Mesodermal cell (in vitro differentiated cells): ENCODE measurements around the gene MPZL2. TPM values are rescaled to one million over a fixed set of nuclear protein-coding genes. Genes with fewer than 3 reads are reported as not detected.
"Not testable (repeated sequence)": the region's sequence is repeated elsewhere in the genome, so short reads cannot be mapped to it uniquely, and the experiment has no call there.

Source experiments
- H3K27ac ChIP-seq: 2 replicates; pipeline ENCODE4 v1.7.0; 2013; ENCODE audit warnings: mild to moderate bottlenecking, low read depth, low read length, moderate library complexity; ENCODE audit not compliant: severe bottlenecking
- H3K36me3 ChIP-seq: 2 replicates; pipeline ENCODE4 v1.7.1; 2013; ENCODE audit warnings: mild to moderate bottlenecking, low read length, moderate library complexity; ENCODE audit not compliant: control insufficient read depth, insufficient read depth
- H3K4me1 ChIP-seq: one replicate; pipeline ENCODE4 v1.7.1; 2013; ENCODE audit warnings: mild to moderate bottlenecking, low read length; ENCODE audit not compliant: insufficient read depth, control insufficient read depth, poor library complexity, severe bottlenecking
- H3K4me3 ChIP-seq: 2 replicates; pipeline ENCODE4 v1.7.0; 2013; ENCODE audit warnings: low read length, control low read depth, mild to moderate bottlenecking; ENCODE audit not compliant: insufficient read depth, poor library complexity, severe bottlenecking; ENCODE audit errors: extremely low read depth
- H3K9me3 ChIP-seq: 2 replicates; pipeline ENCODE4 v1.7.1; 2013; ENCODE audit warnings: mild to moderate bottlenecking, low read length, moderate library complexity; ENCODE audit not compliant: control insufficient read depth
- WGBS, 2 experiments: methylation state at CpG; one replicate each; pipeline ENCODE4 v1.1.5; 2013; ENCODE audit warnings: missing lambda C conversion rate in 2 of 2; ENCODE audit not compliant: insufficient coverage in 2 of 2; 5-methylcytosine and 5-hydroxymethylcytosine counted together
- polyA plus RNA-seq, 2 experiments: library from polyadenylated mRNA; stranded (reverse); fragments of 50-300 nt; gene quantifications; one replicate each; pipeline ENCODE4 v1.2.3, GENCODE V29; 2013

MPZL2 gene
- not detected for polyA plus RNA-seq (2013, experiment 1 of 2)
- polyA plus RNA-seq (2013, experiment 2 of 2), result 0.35 TPM

DNA sequence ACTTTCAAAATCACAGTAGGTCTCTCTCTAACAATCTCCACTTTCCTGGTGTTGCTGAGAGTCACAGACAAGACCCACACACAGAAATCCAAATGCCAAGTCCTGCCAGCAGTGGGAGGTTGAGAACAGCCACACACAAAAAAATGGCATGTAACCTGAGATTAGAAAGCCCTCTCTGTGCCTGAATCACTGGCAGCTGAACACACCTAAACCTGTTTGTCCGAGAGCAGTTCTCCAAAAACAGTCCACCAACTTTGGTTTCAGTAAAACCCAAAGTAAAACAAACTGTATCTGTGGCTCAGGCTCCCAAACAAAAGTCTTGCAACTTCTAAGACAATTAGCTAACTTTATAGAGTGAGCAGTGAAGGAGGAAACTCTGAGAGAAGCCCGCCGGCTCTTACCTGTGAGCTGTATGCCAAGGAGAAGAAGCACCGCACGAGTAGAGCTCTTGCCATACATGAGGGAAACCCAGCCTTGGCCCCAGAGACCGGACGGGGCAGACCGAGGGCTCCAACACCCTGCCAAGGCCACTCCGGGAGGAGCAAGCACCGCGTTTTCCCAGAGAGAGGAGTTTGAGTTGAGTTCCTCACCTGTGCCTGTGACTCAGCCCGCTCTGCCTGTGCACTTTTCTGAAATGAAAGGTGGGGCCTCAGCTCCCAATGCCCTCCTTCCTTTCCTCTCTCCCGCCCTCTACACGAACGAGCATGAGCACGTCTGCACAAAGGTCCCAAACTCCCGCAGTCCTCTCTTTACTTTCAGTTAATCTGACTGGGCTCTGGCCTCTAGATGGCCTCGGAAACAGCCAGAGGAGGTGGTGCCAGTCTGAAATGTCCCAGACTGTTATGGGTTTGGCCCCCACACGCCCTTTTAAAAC lies at the start of gene MPZL2:
MPZL2 (minus strand) TSS at position 603 of the 874 bp plus-strand sequence; CDS start at position 459, 144 bp downstream.
- 22 to 41% methylated on average over 13 to 18 of the region's 19 CpGs for WGBS, 2 experiments
- Histone ChIP-seq H3K4me1 (no peaks in the 10 kb centered on the region), H3K9me3 (no peaks in the 10 kb centered on the region), H3K4me3 (no peak within 1 kb of the TSS), H3K36me3 (no peaks in the 10 kb centered on the region), H3K27ac (no peak within 1 kb of the TSS)

DNA sequence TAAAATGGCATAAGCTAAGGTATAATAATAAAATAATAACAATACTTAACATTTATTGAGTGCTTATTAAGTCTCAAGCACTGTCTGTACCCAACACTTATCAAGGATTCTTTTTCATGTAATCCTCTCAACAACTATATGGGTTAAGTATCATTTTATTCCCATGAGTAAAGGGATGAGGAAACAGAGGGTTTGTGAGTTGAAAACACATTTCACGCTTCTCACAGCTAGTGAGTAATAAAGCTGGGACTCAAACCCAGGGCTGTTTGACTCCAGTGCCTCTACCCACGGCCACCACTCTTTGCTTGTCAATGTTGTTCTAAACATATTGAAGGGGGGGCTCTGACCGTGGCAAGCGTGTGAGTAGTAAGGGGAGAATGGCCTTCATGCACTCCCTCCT lies 49.1 kb upstream of the MPZL2 start:
- no peaks in the 10 kb centered on the region for H3K36me3 ChIP-seq
- no peak overlapping the region for H3K4me3 ChIP-seq
- H3K9me3 ChIP-seq, result no peaks in the 10 kb centered on the region
- WGBS, 2 experiments, result 100% methylated on average over 1 of the region's 4 CpGs
- H3K27ac ChIP-seq, result no peak overlapping the region
- peaks cover 12% of the 10 kb centered on the region for H3K4me1 ChIP-seq

GRCh38 chr11:118312328-118312727 lies 48.2 kb upstream of the MPZL2 start:
- H3K36me3 ChIP-seq, result no peaks in the 10 kb centered on the region
- 80 to 83% methylated on average over 1 of the region's 2 CpGs for WGBS, 2 experiments
- no peak overlapping the region for H3K4me3 ChIP-seq
- H3K27ac ChIP-seq, result no peak overlapping the region
- H3K4me1 ChIP-seq, result peaks cover 12% of the 10 kb centered on the region
- no peaks in the 10 kb centered on the region for H3K9me3 ChIP-seq

DNA sequence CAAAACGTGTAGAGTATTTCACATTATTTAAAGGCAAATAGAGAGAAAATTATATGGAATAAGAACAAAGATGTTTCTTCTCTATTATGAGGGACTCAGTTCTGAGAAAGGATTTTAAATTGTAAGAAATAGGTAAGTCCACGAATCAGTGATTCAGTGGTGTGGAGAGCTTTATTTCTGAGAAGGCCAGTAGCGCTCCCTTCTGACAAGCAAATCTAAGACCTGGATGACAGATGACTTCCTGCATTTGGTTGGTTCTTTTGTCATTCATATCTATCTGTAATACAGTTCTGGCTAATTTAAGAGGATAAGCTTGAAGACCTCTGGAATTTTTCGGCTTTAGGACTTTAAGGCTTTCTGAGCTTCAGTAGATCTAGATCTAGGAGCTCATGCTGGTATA lies 47.4 kb upstream of the MPZL2 start:
- 63 to 92% methylated on average over 1 to 2 of the region's 4 CpGs for WGBS, 2 experiments
- Histone ChIP-seq H3K4me1 (peaks cover 12% of the 10 kb centered on the region), H3K9me3 (no peaks in the 10 kb centered on the region), H3K4me3 (no peak overlapping the region), H3K27ac (no peak overlapping the region), H3K36me3 (no peaks in the 10 kb centered on the region)

DNA sequence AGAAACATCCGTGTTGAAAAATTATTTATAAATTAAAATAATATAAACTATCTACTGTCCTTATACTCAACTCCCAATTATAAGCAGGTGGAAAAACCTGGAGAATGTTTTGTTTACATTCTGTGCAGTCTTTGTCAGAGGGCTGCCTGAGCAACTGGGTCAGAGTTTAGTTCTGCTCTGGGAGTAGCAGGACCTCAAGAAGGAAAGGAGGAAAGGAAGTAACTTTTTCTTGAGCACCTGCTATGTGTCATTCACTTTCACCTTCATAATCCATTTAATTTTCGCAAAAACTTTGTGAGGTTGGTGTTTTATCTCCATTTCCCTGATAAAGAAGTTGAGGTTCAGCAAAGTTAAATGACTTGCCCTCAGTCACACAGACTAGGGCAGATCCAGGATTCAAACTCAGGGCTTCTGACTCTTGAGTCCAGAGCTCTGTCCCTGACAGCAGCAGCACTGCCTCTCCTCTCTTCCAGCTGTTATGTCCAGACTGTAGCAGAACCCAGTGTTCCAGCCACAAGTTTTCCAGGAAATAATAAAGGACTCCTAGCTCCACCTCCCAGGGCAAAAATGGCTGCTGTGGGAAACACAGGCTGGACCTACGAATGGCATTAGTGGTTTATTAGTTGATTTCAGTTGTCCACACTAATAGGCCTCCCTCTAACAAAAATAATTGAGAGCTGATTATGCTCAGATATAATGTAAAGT lies 46.8 kb upstream of the MPZL2 start:
- 80 to 83% methylated on average over 1 of the region's 3 CpGs for WGBS, 2 experiments
- no peak overlapping the region for H3K27ac ChIP-seq
- H3K4me1 ChIP-seq, result peaks cover 8% of the 10 kb centered on the region
- no peaks in the 10 kb centered on the region for H3K9me3 ChIP-seq
- no peaks in the 10 kb centered on the region for H3K36me3 ChIP-seq
- no peak overlapping the region for H3K4me3 ChIP-seq

DNA sequence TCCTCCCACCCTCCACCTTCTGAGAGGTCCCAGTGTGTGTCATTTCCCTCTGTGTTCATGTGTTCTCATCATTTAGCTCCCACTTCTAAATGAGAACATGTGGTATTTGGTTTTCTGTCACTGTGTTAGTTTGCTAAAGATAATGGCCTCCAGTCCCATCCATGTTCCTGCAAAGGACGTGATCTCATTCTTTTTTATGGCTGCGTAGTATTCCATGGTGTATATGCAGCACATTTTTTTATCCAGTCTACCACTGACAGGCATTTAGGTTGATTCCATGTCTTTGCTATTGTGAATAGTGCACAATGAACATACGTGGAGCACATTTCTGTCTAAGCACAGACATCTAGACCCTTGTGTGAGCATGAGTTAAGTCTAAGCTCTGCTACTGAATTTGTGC lies 46.2 kb upstream of the MPZL2 start:
- no peak overlapping the region for H3K27ac ChIP-seq
- H3K4me3 ChIP-seq, result no peak overlapping the region
- H3K36me3 ChIP-seq, result no peaks in the 10 kb centered on the region
- H3K4me1 ChIP-seq, result peaks cover 4% of the 10 kb centered on the region
- no peaks in the 10 kb centered on the region for H3K9me3 ChIP-seq
- 66 to 92% methylated on average over 2 of the region's 3 CpGs for whole genome bisulfite sequencing, 2 experiments

- not testable (repeated sequence) for H3K4me3 ChIP-seq, H3K36me3 ChIP-seq, H3K9me3 ChIP-seq, H3K27ac ChIP-seq, H3K4me1 ChIP-seq
- 73 to 94% methylated on average over 2 to 4 of the region's 5 CpGs for WGBS, 2 experiments
Measured at GRCh38 chr11:118308995-118309528, 45.0 kb upstream of the MPZL2 start.

- Histone ChIP-seq H3K27ac (no peak overlapping the region), H3K36me3 (no peaks in the 10 kb centered on the region), H3K9me3 (no peaks in the 10 kb centered on the region), H3K4me3 (no peak overlapping the region), H3K4me1 (no peaks in the 10 kb centered on the region)
- 90 to 100% methylated on average over 1 to 2 of the region's 2 CpGs for WGBS, 2 experiments
Measured at GRCh38 chr11:118306556-118306955, 42.5 kb upstream of the MPZL2 start.

GRCh38 chr11:118305726-118306125 lies 41.6 kb upstream of the MPZL2 start:
- H3K9me3 ChIP-seq, result no peaks in the 10 kb centered on the region
- 78 to 79% methylated on average over 8 of the region's 8 CpGs for WGBS, 2 experiments
- no peak overlapping the region for H3K27ac ChIP-seq
- no peak overlapping the region for H3K4me3 ChIP-seq
- H3K4me1 ChIP-seq, result no peaks in the 10 kb centered on the region
- no peaks in the 10 kb centered on the region for H3K36me3 ChIP-seq

DNA sequence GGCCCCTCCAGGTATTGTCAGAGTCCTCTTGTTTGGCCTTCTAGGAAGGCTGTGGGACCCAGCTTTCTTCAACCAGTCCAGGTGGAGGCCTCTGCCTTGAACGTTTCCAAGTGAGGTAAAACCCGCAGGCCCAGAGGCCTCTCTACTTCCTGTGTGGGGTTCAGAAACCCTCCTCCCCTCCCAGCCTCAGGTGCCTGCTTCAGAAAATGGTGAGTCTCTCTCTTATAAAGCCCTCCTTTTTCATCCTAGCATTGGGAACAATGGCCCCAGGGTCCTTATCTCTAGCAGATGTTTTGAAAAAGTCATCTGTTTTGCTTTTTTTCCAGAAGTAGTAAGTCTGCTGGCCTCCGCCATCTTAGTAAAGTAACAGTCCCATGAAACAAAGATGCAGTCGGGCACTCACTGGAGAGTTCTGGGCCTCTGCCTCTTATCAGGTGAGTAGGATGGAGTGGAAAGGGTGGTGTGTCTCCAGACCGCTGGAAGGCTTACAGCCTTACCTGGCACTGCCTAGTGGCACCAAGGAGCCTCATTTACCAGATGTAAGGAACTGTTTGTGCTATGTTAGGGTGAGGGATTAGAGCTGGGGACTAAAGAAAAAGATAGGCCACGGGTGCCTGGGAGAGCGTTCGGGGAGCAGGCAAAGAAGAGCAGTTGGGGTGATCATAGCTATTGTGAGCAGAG lies 40.6 kb upstream of the MPZL2 start, which contains the start of gene CD3E:
CD3E (plus strand) TSS at position 163 of the 681 bp plus-strand sequence; CDS start at position 386, 223 bp downstream.
- WGBS, 2 experiments, result 88 to 89% methylated on average over 7 to 8 of the region's 8 CpGs
- Histone ChIP-seq H3K4me1 (no peaks in the 10 kb centered on the region), H3K4me3 (no peak within 1 kb of the TSS), H3K9me3 (no peaks in the 10 kb centered on the region), H3K27ac (no peak within 1 kb of the TSS), H3K36me3 (no peaks in the 10 kb centered on the region)
